Transverse colon (tissue), 4 donors: ENCODE data around the gene PRDM8.

Source experiments
- CTCF ChIP-seq, 5 experiments: fragments of 200-600 bp in 3 of 5; fragments of 450-650 bp in 2 of 5; sonication (generic) in 3 of 5; IDR thresholded peaks; 1 replicate in 2 of 5; 2 replicates in 3 of 5; pipeline ENCODE4 v1.5.1; 2016 to 2017; ENCODE audit warnings: antibody characterized with exemption in 5 of 5, inconsistent platforms in 3 of 5, mild to moderate bottlenecking in 2 of 5, moderate library complexity in 1 of 5
- EP300 ChIP-seq: sonication (generic); formaldehyde crosslinking; IDR thresholded peaks from one replicate; pipeline ENCODE4 v1.6.1; 2017; ENCODE audit warnings: antibody characterized with exemption, low read depth
- POLR2A ChIP-seq: fragments of 450-650 bp; IDR thresholded peaks from one replicate; pipeline ENCODE4 v1.6.1; 2016; ENCODE audit warnings: antibody characterized with exemption, mild to moderate bottlenecking, moderate library complexity
- POLR2AphosphoS5 ChIP-seq, 3 donors: sonication (generic); formaldehyde crosslinking; IDR thresholded peaks; one replicate each; pipeline ENCODE4 v1.6.1; 2016; ENCODE audit warnings: antibody characterized with exemption in 3 of 3

GRCh38 chr4:80206111-80206510, 8.8 kb downstream of the PRDM8 start:
- TF ChIP-seq CTCF (IDR thresholded peaks at IDR 0.05) (no peak), POLR2A (no peak), EP300 (no peak), POLR2AphosphoS5 (IDR thresholded peaks at IDR 0.05) (no peak)
